OCI-LY7 (cell line): ENCODE results near the gene DCPS. TPM values are rescaled to one million over a fixed set of nuclear protein-coding genes. Genes with fewer than 3 reads are reported as not detected.

Experiments used
- BruUV-seq: library from RNA; stranded (reverse); fragments of 400-500 nt; replicated peaks from 2 replicates; lab custom pipeline; 2021; lab: Mats Ljungman, UMichigan
- CTCF ChIA-PET: fragments of 300-600 bp; sonication (Branson Sonifier 250); formaldehyde crosslinking; loops from one replicate; lab custom pipeline; 2022; ENCODE audit warnings: antibody characterized with exemption; ENCODE audit not compliant: unreplicated experiment; lab: Charles Lee
- POLR2A ChIA-PET: fragments of 300-600 bp; sonication (Branson Sonifier 250); formaldehyde crosslinking; loops from one replicate; lab custom pipeline; 2022; ENCODE audit warnings: antibody characterized with exemption; lab: Charles Lee
- DNase-seq: peaks from one replicate; pipeline ENCODE4 v3.0.0-alpha.2; 2015; ENCODE audit warnings: low spot score
- H2AFZ ChIP-seq: fragments of 200-600 bp; sonication (generic), shearing (Covaris generic); 2 replicates; pipeline ENCODE4 v1.6.1; 2014; ENCODE audit warnings: mild to moderate bottlenecking, antibody characterized with exemption, low read length, moderate library complexity
- H3K27ac ChIP-seq: fragments of 200-600 bp; sonication (generic); 2 replicates; pipeline ENCODE4 v1.5.1; 2014; ENCODE audit warnings: mixed run types, low read depth, mild to moderate bottlenecking, moderate library complexity, low read length, inconsistent platforms; ENCODE audit not compliant: poor library complexity, severe bottlenecking
- H3K36me3 ChIP-seq: fragments of 200-600 bp; sonication (generic); 2 replicates; pipeline ENCODE4 v1.6.1; 2014; ENCODE audit warnings: mild to moderate bottlenecking, antibody characterized with exemption, low read length, moderate library complexity, mixed read lengths; ENCODE audit not compliant: insufficient read depth
- H3K4me1 ChIP-seq: fragments of 200-600 bp; sonication (generic); 2 replicates; pipeline ENCODE4 v1.5.1; 2014; ENCODE audit warnings: mild to moderate bottlenecking, low read length; ENCODE audit not compliant: insufficient read depth, poor library complexity, severe bottlenecking
- H3K4me2 ChIP-seq: fragments of 200-600 bp; sonication (generic); 2 replicates; pipeline ENCODE4 v1.6.1; 2014; ENCODE audit warnings: mild to moderate bottlenecking, low read length
- H3K4me3 ChIP-seq: fragments of 200-600 bp; sonication (generic); 2 replicates; pipeline ENCODE4 v1.5.1; 2014; ENCODE audit warnings: mild to moderate bottlenecking, low read depth, low read length; ENCODE audit not compliant: poor library complexity, severe bottlenecking
- H3K79me2 ChIP-seq: fragments of 200-600 bp; sonication (generic); 2 replicates; pipeline ENCODE4 v1.6.1; 2016; ENCODE audit warnings: low read depth, mild to moderate bottlenecking, low read length, moderate library complexity, mixed read lengths; ENCODE audit not compliant: insufficient read depth
- H3K9me2 ChIP-seq: fragments of 200-600 bp; sonication (generic); 2 replicates; pipeline ENCODE4 v1.6.1; 2016; ENCODE audit warnings: mild to moderate bottlenecking, low read length, mixed read lengths; ENCODE audit not compliant: insufficient read depth
- H3K9me3 ChIP-seq: fragments of 200-600 bp; sonication (generic); 2 replicates; pipeline ENCODE4 v1.6.1; 2014; ENCODE audit warnings: mild to moderate bottlenecking, mixed run types, low read length, mixed read lengths
- H4K20me1 ChIP-seq: fragments of 200-600 bp; sonication (generic); 2 replicates; pipeline ENCODE4 v1.6.1; 2014; ENCODE audit warnings: mild to moderate bottlenecking, antibody characterized with exemption, low read length, moderate library complexity, mixed read lengths; ENCODE audit not compliant: insufficient read depth
- CTCF ChIP-seq: fragments of 200-600 bp; sonication (generic); conservative IDR thresholded peaks from 2 replicates; pipeline ENCODE4 v1.5.1; 2014; ENCODE audit warnings: mild to moderate bottlenecking, antibody characterized with exemption, low read length, moderate library complexity, mixed read lengths
- EZH2phosphoT487 ChIP-seq: fragments of 200-600 bp; sonication (generic); IDR thresholded peaks from 2 replicates; pipeline ENCODE4 v1.6.1; 2018; ENCODE audit warnings: low read depth, borderline replicate concordance, mild to moderate bottlenecking, mixed run types, antibody characterized with exemption, low read length, moderate library complexity, mixed read lengths
- intact Hi-C: fragments of 100-400 bp; cut with micrococcal nuclease; formaldehyde crosslinking; loops from one replicate; pipeline ENCODE4 v1.10.0; 2022; ENCODE audit not compliant: unreplicated experiment
- total RNA-seq, 2 experiments: library from RNA; depleted of rRNA in 1 of 2; stranded (reverse); fragments of >200 nt in 1 of 2; shearing (Covaris generic) in 1 of 2; gene quantifications; 2 replicates each; pipeline ENCODE4 v1.2.3, GENCODE V29; 2014 to 2022

The DCPS gene
- total RNA-seq, 2 experiments from 2014 or later, result 30.4 to 36.5 TPM

- H4K20me1 ChIP-seq, result no peaks in the 10 kb centered on the region
- H3K36me3 ChIP-seq, result no peaks in the 10 kb centered on the region
- H3K9me3 ChIP-seq, result no peaks in the 10 kb centered on the region
- ChIA-PET POLR2A (no interaction called here), CTCF (no interaction called here)
- no TSS peak for BruUV-seq
- TF ChIP-seq CTCF (no peak), EZH2phosphoT487 (no peak)
- peaks cover 22% of the 10 kb centered on the region for H3K4me1 ChIP-seq
- no peak for DNase-seq
- H3K79me2 ChIP-seq, result no peaks in the 10 kb centered on the region
- H3K4me3 ChIP-seq, result no peak overlapping the region
- H3K4me2 ChIP-seq, result no peak overlapping the region
- no peak overlapping the region for H3K27ac ChIP-seq
- no peak overlapping the region for H2AFZ ChIP-seq
- H3K9me2 ChIP-seq, result no peaks in the 10 kb centered on the region
- intact Hi-C loops, result no loop called here
Observed at GRCh38 chr11:126390272-126390867, 86.5 kb downstream of the DCPS start.

GRCh38 chr11:126391286-126391954 is 87.6 kb downstream of the DCPS start:
- no peak overlapping the region for H3K4me3 ChIP-seq
- H3K36me3 ChIP-seq, result no peaks in the 10 kb centered on the region
- no peaks in the 10 kb centered on the region for H3K9me3 ChIP-seq
- no peaks in the 10 kb centered on the region for H3K9me2 ChIP-seq
- peaks cover 19% of the 10 kb centered on the region for H3K4me1 ChIP-seq
- H4K20me1 ChIP-seq, result no peaks in the 10 kb centered on the region
- intact Hi-C loops, result no loop called here
- BruUV-seq, result no TSS peak
- H3K79me2 ChIP-seq, result no peaks in the 10 kb centered on the region
- DNase-seq, result no peak
- ChIA-PET POLR2A (interaction anchor here (0.9 to 1.4 kb wide), 2 partner anchors 11 to 93 kb away, joined by 3 read pairs; no protein-coding TSS in a partner anchor), CTCF (no interaction called here)
- no peak overlapping the region for H3K27ac ChIP-seq
- 0 out of 2 replicates have a peak overlapping the region, but pooled peaks have one; percentile 52 for H3K4me2 ChIP-seq
- TF ChIP-seq CTCF, result no peak
- no peak overlapping the region for H2AFZ ChIP-seq
